T1000 (cell line): ENCODE results near the gene RASD2.

Experiments used
- DNase-seq: peaks from one replicate; lab custom pipeline; 2025; ENCODE audit warnings: mixed read lengths; lab: John Stamatoyannopoulos, UW

Gene RASD2

GRCh38 chr22:35518811-35519210 is 21.8 kb upstream of the RASD2 start:
- no peak for DNase-seq

- no peak for DNase-seq
Measured at GRCh38 chr22:35519306-35520000, 21.2 kb upstream of the RASD2 start.

- DNase-seq = no peak
Measured at GRCh38 chr22:35521358-35522224, 19.0 kb upstream of the RASD2 start.

GRCh38 chr22:35522225-35523149 is 18.1 kb upstream of the RASD2 start:
- no peak for DNase-seq

GRCh38 chr22:35523167-35523947 is 17.3 kb upstream of the RASD2 start:
- no peak for DNase-seq

- DNase-seq = no peak
Measured at GRCh38 chr22:35524966-35525686, 15.5 kb upstream of the RASD2 start.

- DNase-seq = no peak
Measured at GRCh38 chr22:35525687-35526332, 14.8 kb upstream of the RASD2 start.

- DNase-seq = no peak
Measured at GRCh38 chr22:35526333-35526979, 14.2 kb upstream of the RASD2 start.

GRCh38 chr22:35528927-35529326 is 11.7 kb upstream of the RASD2 start:
- no peak for DNase-seq

- DNase-seq = no peak
Measured at GRCh38 chr22:35530700-35531099, 9.9 kb upstream of the RASD2 start.

GRCh38 chr22:35531202-35531601 is 9.4 kb upstream of the RASD2 start:
- no peak for DNase-seq

- no peak for DNase-seq
Measured at GRCh38 chr22:35531676-35532075, 9.0 kb upstream of the RASD2 start.

GRCh38 chr22:35533365-35534029 is 7.1 kb upstream of the RASD2 start:
- DNase-seq = no peak

- no peak for DNase-seq
Measured at GRCh38 chr22:35534091-35534490, 6.5 kb upstream of the RASD2 start.

- DNase-seq = no peak
Measured at GRCh38 chr22:35537232-35537631, 3.4 kb upstream of the RASD2 start.

GRCh38 chr22:35538801-35539321 is 1.8 kb upstream of the RASD2 start:
- no peak for DNase-seq

GRCh38 chr22:35539487-35539886 is 1.1 kb upstream of the RASD2 start:
- no peak for DNase-seq

GRCh38 chr22:35539910-35540594 is 579 bp upstream of the RASD2 start:
- peak; percentile 56 for DNase-seq
